ENCODE results near the gene ZFAND3.

The ZFAND3 gene

GRCh38 chr6:38183856-38184584 lies 364.5 kb downstream of the ZFAND3 start:
- Histone ChIP-seq H3K4me1 (ENCODE audit: insufficient read depth, low read length) (peaks cover 3% of the 10 kb centered on the region; the same call in 1 of the 2 replicates), H3K9me3 (ENCODE audit: insufficient read depth, low read depth, low read length) (no peaks in the 10 kb centered on the region), H3K27me3 (ENCODE audit: insufficient read depth, low read length) (no peaks in the 10 kb centered on the region), H3K9ac (ENCODE audit: low read depth, low read length) (no peak overlapping the region), H3K27ac (ENCODE audit: low read length) (no peak overlapping the region), H3K36me3 (ENCODE audit: insufficient read depth, low read depth, low read length) (no peaks in the 10 kb centered on the region), H3K4me3 (ENCODE audit: low read length) (no peak overlapping the region)

GRCh38 chr6:38184585-38185080 lies 365.1 kb downstream of the ZFAND3 start:
- H3K9ac ChIP-seq (ENCODE audit: low read depth, low read length): no peak overlapping the region
- H3K4me1 ChIP-seq (ENCODE audit: insufficient read depth, low read length): peaks cover 3% of the 10 kb centered on the region; the same call in 1 of the 2 replicates
- H3K27me3 ChIP-seq (ENCODE audit: insufficient read depth, low read length): no peaks in the 10 kb centered on the region
- no peak overlapping the region for H3K27ac ChIP-seq (ENCODE audit: low read length)
- H3K36me3 ChIP-seq (ENCODE audit: insufficient read depth, low read depth, low read length): no peaks in the 10 kb centered on the region
- H3K4me3 ChIP-seq (ENCODE audit: low read length): no peak overlapping the region
- H3K9me3 ChIP-seq (ENCODE audit: insufficient read depth, low read depth, low read length): no peaks in the 10 kb centered on the region

DNA sequence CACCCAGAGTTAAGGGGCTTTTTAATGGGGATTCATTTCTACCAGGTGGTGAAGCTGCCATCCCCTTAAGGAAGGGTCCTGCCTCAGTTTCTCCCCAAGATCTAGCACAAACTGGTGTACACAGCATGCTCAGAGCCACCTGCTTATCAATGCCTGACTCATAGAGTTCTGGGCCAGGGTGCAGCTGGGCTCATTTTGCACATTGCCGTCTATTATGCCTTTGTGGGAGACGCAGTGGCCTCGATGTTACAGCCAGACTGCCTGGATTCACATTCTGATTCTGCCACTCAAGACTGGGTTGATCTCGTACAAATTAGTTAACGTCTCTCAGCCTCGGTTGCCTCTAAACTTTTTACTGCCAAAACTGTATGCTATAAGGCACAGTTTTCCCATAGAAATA lies 365.7 kb downstream of the ZFAND3 start:
- no peaks in the 10 kb centered on the region for H3K9me3 ChIP-seq (ENCODE audit: insufficient read depth, low read depth, low read length)
- H3K36me3 ChIP-seq (ENCODE audit: insufficient read depth, low read depth, low read length): no peaks in the 10 kb centered on the region
- no peak overlapping the region for H3K27ac ChIP-seq (ENCODE audit: low read length)
- H3K4me1 ChIP-seq (ENCODE audit: insufficient read depth, low read length): peaks cover 3% of the 10 kb centered on the region; the same call in 1 of the 2 replicates
- H3K27me3 ChIP-seq (ENCODE audit: insufficient read depth, low read length): no peaks in the 10 kb centered on the region
- no peak overlapping the region for H3K9ac ChIP-seq (ENCODE audit: low read depth, low read length)
- H3K4me3 ChIP-seq (ENCODE audit: low read length): no peak overlapping the region

GRCh38 chr6:38185752-38186151 lies 366.2 kb downstream of the ZFAND3 start:
- no peaks in the 10 kb centered on the region for H3K36me3 ChIP-seq (ENCODE audit: insufficient read depth, low read depth, low read length)
- peaks cover 3% of the 10 kb centered on the region; the same call in 1 of the 2 replicates for H3K4me1 ChIP-seq (ENCODE audit: insufficient read depth, low read length)
- no peak overlapping the region for H3K27ac ChIP-seq (ENCODE audit: low read length)
- H3K4me3 ChIP-seq (ENCODE audit: low read length): no peak overlapping the region
- H3K9me3 ChIP-seq (ENCODE audit: insufficient read depth, low read depth, low read length): no peaks in the 10 kb centered on the region
- no peak overlapping the region for H3K9ac ChIP-seq (ENCODE audit: low read depth, low read length)
- H3K27me3 ChIP-seq (ENCODE audit: insufficient read depth, low read length): no peaks in the 10 kb centered on the region

DNA sequence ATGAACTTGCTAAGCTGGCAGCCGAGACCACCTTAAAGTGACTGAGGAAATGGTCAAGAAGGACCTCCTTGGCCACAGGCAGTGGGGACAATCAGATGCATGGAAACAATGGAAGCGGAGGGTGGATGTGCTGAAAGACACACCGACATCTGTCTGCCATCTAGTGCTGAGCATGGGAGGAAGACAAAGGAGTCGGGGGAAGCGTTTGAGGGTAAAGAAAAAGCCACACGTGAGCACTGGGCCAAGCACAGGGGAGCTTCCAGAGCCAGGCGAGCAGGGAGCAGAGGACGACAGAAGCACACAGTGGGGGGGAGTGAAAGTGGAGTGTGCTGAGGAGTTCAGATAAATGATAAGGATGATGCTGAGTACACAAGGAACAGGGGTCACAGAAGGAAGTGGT lies 367.8 kb downstream of the ZFAND3 start:
- Histone ChIP-seq H3K36me3 (ENCODE audit: insufficient read depth, low read depth, low read length) (no peaks in the 10 kb centered on the region), H3K4me3 (ENCODE audit: low read length) (no peak overlapping the region), H3K4me1 (ENCODE audit: insufficient read depth, low read length) (peaks cover 15% of the 10 kb centered on the region), H3K27me3 (ENCODE audit: insufficient read depth, low read length) (no peaks in the 10 kb centered on the region), H3K9me3 (ENCODE audit: insufficient read depth, low read depth, low read length) (no peaks in the 10 kb centered on the region), H3K9ac (ENCODE audit: low read depth, low read length) (no peak overlapping the region), H3K27ac (ENCODE audit: low read length) (no peak overlapping the region)

GRCh38 chr6:38187811-38188590 lies 368.5 kb downstream of the ZFAND3 start:
- no peak overlapping the region for H3K4me3 ChIP-seq (ENCODE audit: low read length)
- peaks cover 19% of the 10 kb centered on the region for H3K4me1 ChIP-seq (ENCODE audit: insufficient read depth, low read length)
- no peaks in the 10 kb centered on the region for H3K36me3 ChIP-seq (ENCODE audit: insufficient read depth, low read depth, low read length)
- no peak overlapping the region for H3K9ac ChIP-seq (ENCODE audit: low read depth, low read length)
- H3K27ac ChIP-seq (ENCODE audit: low read length): no peak overlapping the region
- H3K27me3 ChIP-seq (ENCODE audit: insufficient read depth, low read length): no peaks in the 10 kb centered on the region
- no peaks in the 10 kb centered on the region for H3K9me3 ChIP-seq (ENCODE audit: insufficient read depth, low read depth, low read length)

- Histone ChIP-seq H3K27me3 (ENCODE audit: insufficient read depth, low read length) (no peaks in the 10 kb centered on the region), H3K9ac (ENCODE audit: low read depth, low read length) (no peak overlapping the region)
Measured at GRCh38 chr6:38188677-38189335, 369.3 kb downstream of the ZFAND3 start.

GRCh38 chr6:38191418-38191817 lies 371.9 kb downstream of the ZFAND3 start:
- Histone ChIP-seq H3K4me1 (ENCODE audit: insufficient read depth, low read length) (peaks cover 24% of the 10 kb centered on the region), H3K9ac (ENCODE audit: low read depth, low read length) (no peak overlapping the region), H3K36me3 (ENCODE audit: insufficient read depth, low read depth, low read length) (no peaks in the 10 kb centered on the region), H3K9me3 (ENCODE audit: insufficient read depth, low read depth, low read length) (no peaks in the 10 kb centered on the region), H3K4me3 (ENCODE audit: low read length) (no peak overlapping the region), H3K27ac (ENCODE audit: low read length) (no peak overlapping the region), H3K27me3 (ENCODE audit: insufficient read depth, low read length) (no peaks in the 10 kb centered on the region)

More at GRCh38 chr6:38188677-38189335, 369.3 kb downstream of the ZFAND3 start:
- peaks cover 24% of the 10 kb centered on the region for H3K4me1 ChIP-seq (ENCODE audit: insufficient read depth, low read length)
- no peak overlapping the region for H3K4me3 ChIP-seq (ENCODE audit: low read length)
- H3K36me3 ChIP-seq (ENCODE audit: insufficient read depth, low read depth, low read length): no peaks in the 10 kb centered on the region
- H3K9me3 ChIP-seq (ENCODE audit: insufficient read depth, low read depth, low read length): no peaks in the 10 kb centered on the region
- H3K27ac ChIP-seq (ENCODE audit: low read length): no peak overlapping the region

- Histone ChIP-seq H3K36me3 (ENCODE audit: insufficient read depth, low read depth, low read length) (no peaks in the 10 kb centered on the region), H3K4me1 (ENCODE audit: insufficient read depth, low read length) (peaks cover 23% of the 10 kb centered on the region), H3K27me3 (ENCODE audit: insufficient read depth, low read length) (no peaks in the 10 kb centered on the region), H3K9ac (ENCODE audit: low read depth, low read length) (no peak overlapping the region), H3K9me3 (ENCODE audit: insufficient read depth, low read depth, low read length) (no peaks in the 10 kb centered on the region), H3K27ac (ENCODE audit: low read length) (no peak overlapping the region), H3K4me3 (ENCODE audit: low read length) (no peak overlapping the region)
Measured at GRCh38 chr6:38192011-38192410, 372.5 kb downstream of the ZFAND3 start.

DNA sequence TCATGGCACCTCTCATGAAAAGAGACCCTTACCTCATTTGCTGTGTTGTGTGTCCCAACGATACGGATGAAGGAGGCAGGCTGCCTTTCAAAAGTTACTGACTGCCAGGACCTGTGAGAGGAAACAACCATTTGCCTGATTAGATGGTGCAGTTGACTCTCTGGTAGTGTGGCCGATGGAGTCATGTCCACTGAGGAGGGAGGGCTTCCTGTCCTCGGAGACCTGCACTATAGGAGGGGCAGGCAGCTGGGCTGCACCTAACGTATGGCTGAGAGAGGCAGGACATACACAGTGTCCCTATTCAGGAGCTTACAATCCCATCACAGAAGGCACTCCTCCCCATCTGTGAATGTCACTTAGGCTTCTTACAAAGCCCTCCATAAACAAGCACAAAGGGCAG lies 373.0 kb downstream of the ZFAND3 start:
- Histone ChIP-seq H3K9me3 (ENCODE audit: insufficient read depth, low read depth, low read length) (no peaks in the 10 kb centered on the region), H3K27me3 (ENCODE audit: insufficient read depth, low read length) (no peaks in the 10 kb centered on the region), H3K27ac (ENCODE audit: low read length) (no peak overlapping the region), H3K4me3 (ENCODE audit: low read length) (no peak overlapping the region), H3K36me3 (ENCODE audit: insufficient read depth, low read depth, low read length) (no peaks in the 10 kb centered on the region), H3K4me1 (ENCODE audit: insufficient read depth, low read length) (peaks cover 21% of the 10 kb centered on the region), H3K9ac (ENCODE audit: low read depth, low read length) (0 out of 2 replicates have a peak overlapping the region, but pooled peaks have one; percentile 7)

GRCh38 chr6:38193051-38193450 lies 373.5 kb downstream of the ZFAND3 start:
- Histone ChIP-seq H3K4me1 (ENCODE audit: insufficient read depth, low read length) (peaks cover 21% of the 10 kb centered on the region), H3K36me3 (ENCODE audit: insufficient read depth, low read depth, low read length) (no peaks in the 10 kb centered on the region), H3K27me3 (ENCODE audit: insufficient read depth, low read length) (no peaks in the 10 kb centered on the region), H3K9me3 (ENCODE audit: insufficient read depth, low read depth, low read length) (no peaks in the 10 kb centered on the region), H3K9ac (ENCODE audit: low read depth, low read length) (no peak overlapping the region), H3K4me3 (ENCODE audit: low read length) (no peak overlapping the region), H3K27ac (ENCODE audit: low read length) (no peak overlapping the region)
